HEK293 (cell line): Measurements from ENCODE around the gene SLC38A1.

Experiments
- CTCF ChIA-PET: fragments of 350-600 bp; formaldehyde crosslinking; extraction: SDS; loops from one replicate; lab custom pipeline; 2021; ENCODE audit warnings: antibody characterized with exemption; lab: Yijun Ruan, JAX
- POLR2A ChIA-PET: fragments of 300-600 bp; formaldehyde crosslinking; extraction: SDS; loops from one replicate; lab custom pipeline; 2020; ENCODE audit warnings: antibody characterized with exemption, inconsistent platforms; lab: Yijun Ruan, JAX
- H3K27ac ChIP-seq: fragments of 200-500 bp; sonication (Bioruptor generic); 2 replicates; pipeline ENCODE4 v1.5.1; 2014; ENCODE audit warnings: low read depth, low read length, control low read depth, inconsistent platforms; ENCODE audit errors: extremely low read depth
- H3K36me3 ChIP-seq, 2 experiments: fragments of 200-500 bp in 1 of 2; sonication (Bioruptor generic) in 1 of 2; 1 replicate in 1 of 2; 2 replicates in 1 of 2; pipeline ENCODE4 v1.5.1; 2014 to 2017; ENCODE audit warnings: inconsistent platforms in 2 of 2, low read length in 2 of 2; ENCODE audit not compliant: control insufficient read depth in 2 of 2, insufficient read depth in 1 of 2
- H3K4me1 ChIP-seq: fragments of 200-500 bp; sonication (Bioruptor generic); 2 replicates; pipeline ENCODE4 v1.5.1; 2014; ENCODE audit warnings: mild to moderate bottlenecking, low read length, inconsistent platforms; ENCODE audit not compliant: control insufficient read depth, insufficient read depth
- H3K4me3 ChIP-seq: 2 replicates; pipeline ENCODE4 v1.5.1; 2011; ENCODE audit warnings: low read depth, mild to moderate bottlenecking, control low read depth, low read length, moderate library complexity
- H3K9me3 ChIP-seq: fragments of 200-500 bp; sonication (Bioruptor generic); 2 replicates; pipeline ENCODE4 v1.5.1; 2014; ENCODE audit warnings: low read depth, low read length, inconsistent platforms; ENCODE audit not compliant: control insufficient read depth, insufficient read depth
- SP3 ChIP-seq: fragments of 450-650 bp; formaldehyde crosslinking; IDR thresholded peaks from 2 replicates; pipeline ENCODE4 v1.5.1; 2016; ENCODE audit warnings: missing biosample characterization, missing genetic modification characterization
- TRIM28 ChIP-seq: IDR thresholded peaks from 2 replicates; pipeline ENCODE4 v1.6.1; 2011; ENCODE audit warnings: low read length, control low read depth, borderline replicate concordance
- YY2 ChIP-seq: fragments of 450-650 bp; formaldehyde crosslinking; IDR thresholded peaks from 2 replicates; pipeline ENCODE4 v1.5.1; 2016; ENCODE audit warnings: missing biosample characterization, missing genetic modification characterization
- ZBTB20 ChIP-seq: fragments of 450-650 bp; formaldehyde crosslinking; IDR thresholded peaks from 2 replicates; pipeline ENCODE4 v1.5.1; 2016; ENCODE audit warnings: missing biosample characterization, missing genetic modification characterization
- ZBTB48 ChIP-seq: fragments of 450-650 bp; formaldehyde crosslinking; IDR thresholded peaks from 2 replicates; pipeline ENCODE4 v1.5.1; 2016; ENCODE audit warnings: missing biosample characterization, missing genetic modification characterization
- ZBTB7A ChIP-seq: fragments of 450-650 bp; formaldehyde crosslinking; IDR thresholded peaks from 2 replicates; pipeline ENCODE4 v1.5.1; 2016; ENCODE audit warnings: low read depth, missing biosample characterization, missing genetic modification characterization
- ZBTB8A ChIP-seq: fragments of 450-650 bp; formaldehyde crosslinking; IDR thresholded peaks from 2 replicates; pipeline ENCODE4 v1.5.1; 2016; ENCODE audit warnings: missing biosample characterization, missing genetic modification characterization
- ZIC2 ChIP-seq: fragments of 450-650 bp; formaldehyde crosslinking; IDR thresholded peaks from 2 replicates; pipeline ENCODE4 v1.5.1; 2016; ENCODE audit warnings: missing biosample characterization, missing genetic modification characterization
- ZNF121 ChIP-seq: fragments of 450-650 bp; formaldehyde crosslinking; IDR thresholded peaks from 2 replicates; pipeline ENCODE4 v1.5.1; 2016; ENCODE audit warnings: missing biosample characterization, missing genetic modification characterization
- ZNF146 ChIP-seq: fragments of 450-650 bp; formaldehyde crosslinking; IDR thresholded peaks from 2 replicates; pipeline ENCODE4 v1.5.1; 2016; ENCODE audit warnings: missing biosample characterization, missing genetic modification characterization
- ZNF214 ChIP-seq: fragments of 450-650 bp; formaldehyde crosslinking; IDR thresholded peaks from 2 replicates; pipeline ENCODE4 v1.5.1; 2017; ENCODE audit warnings: missing biosample characterization, mild to moderate bottlenecking, missing genetic modification characterization, borderline replicate concordance
- ZNF292 ChIP-seq: fragments of 450-650 bp; formaldehyde crosslinking; IDR thresholded peaks from 2 replicates; pipeline ENCODE4 v1.5.1; 2016; ENCODE audit warnings: low read depth, missing biosample characterization, missing genetic modification characterization, borderline replicate concordance
- ZNF335 ChIP-seq: fragments of 450-650 bp; formaldehyde crosslinking; conservative IDR thresholded peaks from 2 replicates; pipeline ENCODE4 v1.5.1; 2016; ENCODE audit warnings: missing biosample characterization, missing genetic modification characterization
- ZNF433 ChIP-seq: fragments of 450-650 bp; formaldehyde crosslinking; IDR thresholded peaks from 2 replicates; pipeline ENCODE4 v1.5.1; 2016; ENCODE audit warnings: missing biosample characterization, missing genetic modification characterization, low read depth
- ZNF549 ChIP-seq: fragments of 450-650 bp; IDR thresholded peaks from 2 replicates; pipeline ENCODE4 v1.5.1; 2018; ENCODE audit warnings: missing biosample characterization, missing genetic modification characterization, mild to moderate bottlenecking, inconsistent platforms, moderate library complexity
- ZNF629 ChIP-seq: fragments of 450-650 bp; formaldehyde crosslinking; IDR thresholded peaks from 2 replicates; pipeline ENCODE4 v1.5.1; 2017; ENCODE audit warnings: missing biosample characterization, missing genetic modification characterization
- ZNF677 ChIP-seq: fragments of 450-650 bp; IDR thresholded peaks from 2 replicates; pipeline ENCODE4 v1.5.0; 2018; ENCODE audit warnings: missing biosample characterization, mild to moderate bottlenecking, missing genetic modification characterization, moderate library complexity
- TF ChIP-seq, protein P1 (sequence below): fragments of 450-650 bp; formaldehyde crosslinking; IDR thresholded peaks from 2 replicates; pipeline ENCODE4 v1.5.1; 2016; ENCODE audit warnings: missing biosample characterization, missing genetic modification characterization
- TF ChIP-seq, protein P2 (sequence below): fragments of 450-650 bp; formaldehyde crosslinking; IDR thresholded peaks from 2 replicates; pipeline ENCODE4 v1.5.1; 2017; ENCODE audit warnings: missing biosample characterization, missing genetic modification characterization
- TF ChIP-seq, protein P3 (sequence below): fragments of 450-650 bp; formaldehyde crosslinking; IDR thresholded peaks from 2 replicates; pipeline ENCODE4 v1.5.1; 2016; ENCODE audit warnings: missing biosample characterization, missing genetic modification characterization

The SLC38A1 gene

DNA sequence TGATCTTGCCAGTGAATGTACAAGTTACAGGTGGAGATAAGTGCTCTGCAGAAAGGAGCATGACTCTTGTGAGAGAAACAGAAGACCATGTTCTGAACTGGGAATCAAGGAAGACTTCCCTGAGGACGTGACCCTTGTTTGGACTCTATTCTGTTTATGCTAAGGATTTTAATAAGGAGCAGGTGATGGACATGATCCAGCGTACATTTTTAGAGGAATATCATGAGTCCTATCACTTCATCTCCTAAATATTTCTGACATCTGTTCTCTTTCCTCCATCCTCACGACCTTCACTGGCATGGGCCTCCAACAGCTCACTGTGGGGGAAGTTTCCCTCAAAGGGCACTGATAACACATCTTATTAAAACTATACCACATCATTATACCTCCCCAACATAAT lies 7.9 kb upstream of the SLC38A1 start (continued):
- TF ChIP-seq, protein P1, sequence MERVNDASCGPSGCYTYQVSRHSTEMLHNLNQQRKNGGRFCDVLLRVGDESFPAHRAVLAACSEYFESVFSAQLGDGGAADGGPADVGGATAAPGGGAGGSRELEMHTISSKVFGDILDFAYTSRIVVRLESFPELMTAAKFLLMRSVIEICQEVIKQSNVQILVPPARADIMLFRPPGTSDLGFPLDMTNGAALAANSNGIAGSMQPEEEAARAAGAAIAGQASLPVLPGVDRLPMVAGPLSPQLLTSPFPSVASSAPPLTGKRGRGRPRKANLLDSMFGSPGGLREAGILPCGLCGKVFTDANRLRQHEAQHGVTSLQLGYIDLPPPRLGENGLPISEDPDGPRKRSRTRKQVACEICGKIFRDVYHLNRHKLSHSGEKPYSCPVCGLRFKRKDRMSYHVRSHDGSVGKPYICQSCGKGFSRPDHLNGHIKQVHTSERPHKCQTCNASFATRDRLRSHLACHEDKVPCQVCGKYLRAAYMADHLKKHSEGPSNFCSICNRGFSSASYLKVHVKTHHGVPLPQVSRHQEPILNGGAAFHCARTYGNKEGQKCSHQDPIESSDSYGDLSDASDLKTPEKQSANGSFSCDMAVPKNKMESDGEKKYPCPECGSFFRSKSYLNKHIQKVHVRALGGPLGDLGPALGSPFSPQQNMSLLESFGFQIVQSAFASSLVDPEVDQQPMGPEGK (tag by site-specific recombination), result no peak
- no peak for TF ChIP-seq ZNF677 (tag by site-specific recombination)
- no peak for TF ChIP-seq ZNF629 (tag by site-specific recombination)
- TF ChIP-seq ZBTB8A (tag by site-specific recombination), result no peak
- TF ChIP-seq ZNF121 (tag by site-specific recombination), result no peak
- no peak for TF ChIP-seq ZNF335 (tag by site-specific recombination)
- TF ChIP-seq, all 188 proteins: peak for 0

DNA sequence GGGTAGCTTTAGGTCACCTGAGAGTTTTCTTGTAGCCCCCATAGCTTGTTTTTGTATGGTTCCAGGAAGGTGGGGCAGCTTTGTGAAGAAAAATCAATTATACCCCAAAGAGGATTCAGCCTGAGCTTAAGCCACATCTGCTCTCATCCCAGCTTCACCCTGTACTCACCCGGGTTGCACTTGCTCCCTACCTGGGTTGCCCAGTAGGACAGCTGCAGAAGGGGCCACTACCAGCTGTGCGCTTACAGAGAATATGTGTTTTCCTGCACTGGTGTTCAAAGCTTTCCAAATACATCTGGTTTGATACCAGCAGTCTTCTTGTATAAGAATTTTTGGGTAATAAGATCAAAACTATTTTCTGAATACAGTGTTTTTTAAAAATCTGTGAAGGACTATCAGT lies 3.0 kb upstream of the SLC38A1 start:
- Histone ChIP-seq H3K27ac (no peak overlapping the region), H3K36me3 (no peaks in the 10 kb centered on the region), H3K9me3 (no peaks in the 10 kb centered on the region), H3K4me1 (no peaks in the 10 kb centered on the region), H3K4me3 (no peak overlapping the region)
- TF ChIP-seq ZIC2 (tag by site-specific recombination) (peak; percentile 43), ZNF549 (no peak)
- POLR2A ChIA-PET, result interaction anchor here (0.6 kb wide), 1 partner anchor 13 kb away, joined by 3 read pairs; no protein-coding TSS in a partner anchor
- CTCF ChIA-PET, result no interaction called here

DNA sequence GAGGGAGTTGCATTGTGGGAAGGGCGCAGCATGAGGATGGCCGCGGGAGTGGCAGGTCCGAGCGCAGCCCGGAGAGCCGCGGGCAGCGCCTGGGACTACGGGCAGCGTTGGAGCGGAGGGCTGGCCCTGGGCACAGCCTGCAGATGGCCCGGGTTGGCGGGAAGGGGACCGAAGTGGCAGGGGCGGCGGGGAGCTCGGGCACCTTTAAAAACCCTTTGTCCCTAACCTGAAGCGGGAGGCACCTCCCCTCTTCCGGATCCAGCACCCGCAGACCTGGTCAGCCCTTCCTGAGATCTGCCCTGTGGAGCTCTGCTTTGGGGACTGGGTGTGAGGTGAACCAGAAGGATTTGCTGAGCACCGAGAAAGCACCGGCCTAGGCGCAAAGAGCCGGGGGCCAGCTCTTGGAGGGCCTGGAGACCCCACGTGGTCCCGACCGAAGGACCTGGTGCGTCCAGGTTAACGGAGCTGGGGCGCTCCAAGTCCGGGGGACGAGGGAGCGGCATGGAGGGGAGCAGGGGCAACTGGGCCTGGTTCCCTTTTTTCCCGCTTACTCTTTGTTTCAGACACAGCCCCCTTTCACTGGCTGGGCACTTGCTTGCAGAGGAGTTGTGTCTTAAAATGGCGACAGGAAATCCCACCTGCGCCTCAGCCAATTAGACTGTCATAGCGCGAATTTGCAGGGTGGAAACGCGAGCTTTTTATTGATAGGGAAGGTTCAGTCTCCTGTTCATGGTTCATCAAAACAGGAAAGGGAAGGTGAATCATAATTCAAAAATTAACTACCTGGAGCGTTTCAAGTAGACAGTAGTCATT lies 792 bp upstream of the SLC38A1 start:
- ChIA-PET POLR2A (interaction anchor here (0.5 to 1.9 kb wide), 10 partner anchors 10 to 279 kb away, joined by 3 to 4 read pairs (median 3); no protein-coding TSS in a partner anchor), CTCF (interaction anchor here (0.9 to 1.0 kb wide), 3 partner anchors 28 to 144 kb away, joined by 3 read pairs; no protein-coding TSS in a partner anchor)

More for the DNA sequence above, 792 bp upstream of the SLC38A1 start:
- Histone ChIP-seq H3K36me3 (no peaks in the 10 kb centered on the region), H3K4me3 (peak overlapping the region; percentile 61), H3K9me3 (no peaks in the 10 kb centered on the region), H3K27ac (peak overlapping the region; percentile 88; the same call in 1 of the 2 replicates), H3K4me1 (peaks cover 13% of the 10 kb centered on the region; the same call in 1 of the 2 replicates)
- TF ChIP-seq ZNF335 (tag by site-specific recombination) (peak; percentile 74), ZBTB48 (tag by site-specific recombination) (peak; percentile 47; the same call in 1 of the 2 replicates), ZBTB20 (tag by site-specific recombination) (peak; percentile 64; the same call in 1 of the 2 replicates), ZNF433 (tag by site-specific recombination) (no peak), SP3 (tag by site-specific recombination) (no peak), YY2 (tag by site-specific recombination) (0 out of 2 replicates have a peak, but pooled peaks have one; percentile 6), TRIM28 (no peak), ZBTB7A (tag by site-specific recombination) (no peak), ZNF214 (tag by site-specific recombination) (no peak), ZNF146 (tag by site-specific recombination) (0 out of 2 replicates have a peak, but pooled peaks have one; percentile 2), ZBTB8A (tag by site-specific recombination) (no peak), ZNF292 (no peak)
- TF ChIP-seq, protein P2, sequence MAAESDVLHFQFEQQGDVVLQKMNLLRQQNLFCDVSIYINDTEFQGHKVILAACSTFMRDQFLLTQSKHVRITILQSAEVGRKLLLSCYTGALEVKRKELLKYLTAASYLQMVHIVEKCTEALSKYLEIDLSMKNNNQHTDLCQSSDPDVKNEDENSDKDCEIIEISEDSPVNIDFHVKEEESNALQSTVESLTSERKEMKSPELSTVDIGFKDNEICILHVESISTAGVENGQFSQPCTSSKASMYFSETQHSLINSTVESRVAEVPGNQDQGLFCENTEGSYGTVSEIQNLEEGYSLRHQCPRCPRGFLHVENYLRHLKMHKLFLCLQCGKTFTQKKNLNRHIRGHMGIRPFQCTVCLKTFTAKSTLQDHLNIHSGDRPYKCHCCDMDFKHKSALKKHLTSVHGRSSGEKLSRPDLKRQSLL (tag by site-specific recombination), result no peak
- TF ChIP-seq, protein P3, sequence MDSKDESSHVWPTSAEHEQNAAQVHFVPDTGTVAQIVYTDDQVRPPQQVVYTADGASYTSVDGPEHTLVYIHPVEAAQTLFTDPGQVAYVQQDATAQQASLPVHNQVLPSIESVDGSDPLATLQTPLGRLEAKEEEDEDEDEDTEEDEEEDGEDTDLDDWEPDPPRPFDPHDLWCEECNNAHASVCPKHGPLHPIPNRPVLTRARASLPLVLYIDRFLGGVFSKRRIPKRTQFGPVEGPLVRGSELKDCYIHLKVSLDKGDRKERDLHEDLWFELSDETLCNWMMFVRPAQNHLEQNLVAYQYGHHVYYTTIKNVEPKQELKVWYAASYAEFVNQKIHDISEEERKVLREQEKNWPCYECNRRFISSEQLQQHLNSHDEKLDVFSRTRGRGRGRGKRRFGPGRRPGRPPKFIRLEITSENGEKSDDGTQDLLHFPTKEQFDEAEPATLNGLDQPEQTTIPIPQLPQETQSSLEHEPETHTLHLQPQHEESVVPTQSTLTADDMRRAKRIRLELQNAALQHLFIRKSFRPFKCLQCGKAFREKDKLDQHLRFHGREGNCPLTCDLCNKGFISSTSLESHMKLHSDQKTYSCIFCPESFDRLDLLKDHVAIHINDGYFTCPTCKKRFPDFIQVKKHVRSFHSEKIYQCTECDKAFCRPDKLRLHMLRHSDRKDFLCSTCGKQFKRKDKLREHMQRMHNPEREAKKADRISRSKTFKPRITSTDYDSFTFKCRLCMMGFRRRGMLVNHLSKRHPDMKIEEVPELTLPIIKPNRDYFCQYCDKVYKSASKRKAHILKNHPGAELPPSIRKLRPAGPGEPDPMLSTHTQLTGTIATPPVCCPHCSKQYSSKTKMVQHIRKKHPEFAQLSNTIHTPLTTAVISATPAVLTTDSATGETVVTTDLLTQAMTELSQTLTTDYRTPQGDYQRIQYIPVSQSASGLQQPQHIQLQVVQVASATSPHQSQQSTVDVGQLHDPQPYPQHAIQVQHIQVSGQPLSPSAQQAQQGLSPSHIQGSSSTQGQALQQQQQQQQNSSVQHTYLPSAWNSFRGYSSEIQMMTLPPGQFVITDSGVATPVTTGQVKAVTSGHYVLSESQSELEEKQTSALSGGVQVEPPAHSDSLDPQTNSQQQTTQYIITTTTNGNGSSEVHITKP (tag by site-specific recombination), result no peak
